HG03571 (cell line): Measurements from ENCODE around the gene APPBP2.
"Not testable (repeated sequence)": the region's sequence is repeated elsewhere in the genome, so short reads cannot be mapped to it uniquely, and the experiment has no call there.

Experiments
- ATAC-seq: cut with Tn5 transposase; IDR thresholded peaks from one replicate; pipeline ENCODE4 v1.9.1; 2021; ENCODE audit not compliant: unreplicated experiment

APPBP2 gene

DNA sequence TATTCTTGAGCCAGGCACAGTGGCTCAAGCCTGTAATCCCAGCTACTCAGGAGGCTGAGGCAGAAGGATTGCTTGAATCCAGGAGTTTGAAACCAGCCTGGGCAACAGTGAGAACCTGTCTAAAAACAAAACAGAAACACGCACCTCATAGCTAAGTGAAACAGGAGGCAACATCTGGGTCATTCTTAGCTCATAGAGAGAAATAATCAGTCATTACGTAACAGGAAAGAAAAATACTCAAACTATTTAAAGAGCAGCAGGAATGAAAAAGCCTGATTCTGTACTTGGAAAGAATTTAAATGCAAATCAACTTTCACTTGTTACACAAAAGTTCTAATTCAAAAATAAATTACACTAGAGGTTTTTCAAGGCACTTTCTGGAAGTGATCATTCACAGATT is 86.5 kb downstream of the APPBP2 start:
- no peak for ATAC-seq

DNA sequence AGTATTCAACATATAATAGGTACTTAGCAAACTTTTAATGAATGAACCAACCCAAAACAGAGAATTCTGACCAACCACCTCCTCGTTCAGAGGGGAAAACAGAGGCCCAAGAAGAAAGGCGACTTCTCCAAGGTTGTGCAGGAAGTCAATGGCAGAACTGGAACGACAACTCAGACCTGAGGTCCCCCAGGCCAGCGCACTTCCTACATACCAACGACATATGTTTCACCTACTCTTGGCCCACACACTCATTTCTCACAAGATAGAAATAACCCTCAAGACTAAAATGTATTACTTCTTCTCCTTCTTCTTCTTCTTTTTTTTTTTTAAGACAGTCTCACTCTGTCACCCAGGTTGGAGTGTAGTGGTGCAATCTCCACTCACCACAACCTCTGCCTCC is 89.4 kb downstream of the APPBP2 start:
- no peak for ATAC-seq

DNA sequence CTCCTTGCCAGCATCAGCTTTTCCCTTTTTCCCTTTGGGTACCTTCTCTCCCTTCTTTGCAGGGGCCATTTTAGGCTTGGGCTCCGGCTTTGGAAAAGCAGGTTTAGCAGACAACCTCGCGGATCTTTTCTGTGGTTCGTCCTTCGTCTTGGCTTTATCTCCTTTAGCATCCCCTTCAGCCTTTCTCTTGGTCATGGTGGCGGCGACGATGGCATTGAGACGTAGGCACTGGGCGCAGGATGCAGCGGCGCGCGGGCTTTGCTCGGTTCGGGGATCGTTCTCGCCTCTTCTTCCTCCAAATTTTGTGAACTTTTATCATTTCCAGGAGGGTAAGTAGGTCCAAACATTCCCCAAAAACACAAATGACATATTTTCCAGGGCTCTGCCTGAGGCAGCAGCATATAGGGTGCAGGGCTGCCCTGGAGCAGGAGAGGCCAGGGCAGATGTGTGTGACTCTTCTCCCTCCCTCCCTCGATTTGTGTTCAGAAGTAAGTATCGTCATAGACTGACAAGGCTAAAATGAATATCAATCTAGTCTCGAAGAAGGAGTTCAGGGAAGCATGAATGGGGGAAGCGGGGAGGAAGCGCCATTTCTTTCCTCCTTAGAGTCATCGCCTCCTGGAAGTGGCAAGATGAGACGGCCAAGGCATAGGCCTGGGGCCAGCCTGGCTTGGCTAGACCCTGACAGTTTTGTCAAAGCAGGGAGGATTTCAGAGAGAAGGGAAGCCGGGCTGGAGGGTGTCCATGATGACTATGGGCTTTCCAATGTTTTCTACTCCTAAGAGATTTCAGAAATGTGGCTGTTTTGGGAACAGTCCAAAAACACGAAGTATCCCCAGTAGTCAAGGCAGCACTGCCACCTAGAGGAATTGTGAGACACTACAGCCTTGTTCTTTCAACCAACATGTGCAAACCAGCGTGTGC is 90.5 kb downstream of the APPBP2 start:
- no peak for ATAC-seq

DNA sequence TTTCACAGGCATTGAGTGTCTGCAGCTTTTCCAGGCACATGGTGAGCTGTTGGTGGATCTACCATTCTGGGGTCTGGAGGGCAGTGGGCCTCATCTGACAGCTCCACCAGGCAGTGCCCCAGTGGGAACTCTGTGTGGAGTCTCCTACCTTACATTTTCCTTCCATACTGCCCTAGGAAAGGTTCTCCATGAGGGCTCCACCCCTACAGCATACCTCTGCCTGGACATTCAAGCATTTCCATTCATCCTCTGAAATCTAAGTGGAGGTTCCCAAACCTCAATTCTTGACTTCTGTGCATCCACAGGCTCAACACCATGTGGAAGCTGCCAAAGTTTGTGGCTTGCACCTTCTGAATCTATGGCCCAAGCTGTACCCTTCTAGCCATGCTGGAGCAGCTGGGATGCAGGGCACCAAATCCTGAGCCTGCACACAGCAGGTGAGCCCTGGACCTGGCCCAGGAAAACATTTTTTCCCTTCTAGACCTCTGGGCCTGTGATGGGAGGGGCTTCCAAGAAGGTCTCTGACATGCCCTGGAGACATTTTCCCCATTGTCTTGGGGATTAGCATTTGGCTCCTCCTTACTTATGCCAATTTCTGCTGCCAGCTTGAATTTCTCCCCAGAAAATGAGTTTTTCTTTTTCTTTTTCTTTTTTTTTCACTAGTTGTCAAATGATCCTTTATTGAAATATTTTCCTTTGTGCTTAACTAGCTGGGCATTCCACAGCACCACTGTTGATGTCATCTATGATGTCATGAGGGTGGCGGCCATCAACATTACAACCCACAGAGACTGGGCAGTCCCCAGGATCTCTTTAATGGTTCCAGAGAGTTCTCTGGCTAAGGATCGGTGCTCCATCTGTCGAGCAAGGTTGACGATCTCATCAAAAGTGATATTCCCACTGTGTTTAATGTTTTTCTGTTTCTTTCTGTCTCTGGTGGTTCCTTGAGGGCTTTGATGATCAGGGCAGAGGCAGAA is 92.7 kb downstream of the APPBP2 start:
- ATAC-seq: not testable (repeated sequence)

DNA sequence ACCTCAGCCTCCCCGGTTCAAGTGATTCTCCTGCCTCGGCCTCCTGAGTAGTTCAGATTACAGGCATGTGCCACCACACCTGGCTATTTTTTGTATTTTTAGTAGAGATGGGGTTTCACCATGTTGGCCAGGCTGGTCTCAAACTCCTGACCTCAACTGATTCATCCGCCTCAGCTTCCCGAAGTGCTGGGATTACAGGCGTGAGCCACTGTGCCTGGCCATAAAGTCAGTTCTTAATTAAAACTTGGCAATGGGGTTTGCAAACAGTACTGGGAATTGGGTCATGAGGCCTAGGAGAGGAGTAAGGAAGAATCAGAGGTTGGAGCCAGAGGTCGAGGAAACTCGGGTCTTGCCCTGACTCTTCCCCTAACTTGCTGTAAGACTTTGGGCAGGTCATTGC is 95.5 kb downstream of the APPBP2 start:
- ATAC-seq: not testable (repeated sequence)

DNA sequence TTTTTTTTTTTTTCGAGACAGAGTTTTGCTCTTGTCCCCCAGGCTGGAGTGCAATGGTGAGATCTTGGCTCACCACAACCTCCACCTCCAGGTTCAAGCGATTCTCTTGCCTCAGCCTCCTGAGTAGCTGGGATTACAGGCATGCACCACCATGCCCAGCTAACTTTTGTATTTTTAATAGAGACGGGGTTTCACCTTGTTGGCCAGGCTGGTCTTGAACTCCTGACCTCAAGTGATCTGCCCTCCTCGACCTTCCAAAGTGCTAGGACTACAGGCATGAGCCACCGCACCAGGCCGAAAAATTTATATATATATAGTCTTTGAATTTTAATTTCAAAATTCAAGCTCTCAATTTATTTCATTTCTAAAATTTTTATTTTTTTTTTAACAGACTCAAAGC is 97.6 kb downstream of the APPBP2 start:
- ATAC-seq: not testable (repeated sequence)

DNA sequence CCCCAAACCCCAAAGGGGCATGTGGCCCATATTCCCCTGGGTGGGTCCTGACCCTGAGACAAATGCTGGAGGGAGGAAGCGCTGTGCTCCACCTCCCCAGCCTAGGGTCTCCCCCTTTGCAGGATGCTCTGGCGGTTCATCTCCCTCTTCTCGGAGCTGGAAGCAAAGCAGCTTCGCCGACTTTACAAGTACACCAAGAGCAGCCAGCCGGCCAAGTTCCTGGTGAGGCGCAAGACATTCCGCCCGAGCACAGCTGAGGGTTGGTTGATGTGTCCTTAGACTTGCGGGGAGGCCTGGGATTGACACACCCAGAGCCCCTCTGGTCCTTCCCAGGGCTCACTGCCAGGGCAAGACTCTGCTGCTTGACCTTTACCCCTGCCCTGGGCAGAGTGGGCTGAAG is 99.4 kb downstream of the APPBP2 start:
- ATAC-seq: no peak

DNA sequence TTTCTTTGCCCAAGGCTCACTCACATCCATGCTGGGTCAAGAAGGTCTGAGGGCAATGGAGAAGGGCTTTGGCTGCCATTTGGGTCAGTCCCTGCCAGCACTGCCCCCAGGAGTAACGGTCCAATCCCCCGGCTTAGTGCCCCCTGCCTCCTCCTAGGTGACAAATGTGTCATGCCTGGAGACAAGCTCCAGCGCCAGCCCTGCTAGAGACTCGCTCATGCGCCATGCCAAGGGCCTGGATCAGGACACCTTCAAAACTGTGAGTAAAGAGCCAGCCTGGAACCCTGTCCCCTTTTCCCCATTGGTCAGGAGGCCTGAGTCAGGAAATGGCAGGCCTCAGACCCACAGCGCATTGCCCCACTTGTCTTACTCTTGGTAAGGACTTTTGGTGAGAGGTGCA is 100.4 kb downstream of the APPBP2 start:
- ATAC-seq: no peak

DNA sequence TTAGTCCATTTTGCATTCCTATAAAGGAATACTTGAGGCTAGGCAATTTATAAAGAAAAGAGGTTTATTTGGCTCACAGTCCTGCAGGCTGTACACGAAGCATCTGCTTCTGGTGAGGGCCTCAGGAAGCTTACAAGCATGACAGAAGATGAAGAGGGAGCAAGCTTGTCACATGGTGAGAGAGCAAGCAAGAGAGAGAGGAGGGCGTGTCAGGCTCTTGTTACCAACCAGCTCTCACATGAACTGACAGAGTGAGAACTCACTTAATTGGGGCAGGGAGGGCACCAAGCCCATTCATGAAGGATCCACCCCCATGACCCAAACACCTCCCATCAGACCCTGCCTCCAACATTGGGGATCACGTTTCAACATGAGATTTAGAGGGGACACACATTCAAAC is 102.2 kb downstream of the APPBP2 start:
- no peak for ATAC-seq

DNA sequence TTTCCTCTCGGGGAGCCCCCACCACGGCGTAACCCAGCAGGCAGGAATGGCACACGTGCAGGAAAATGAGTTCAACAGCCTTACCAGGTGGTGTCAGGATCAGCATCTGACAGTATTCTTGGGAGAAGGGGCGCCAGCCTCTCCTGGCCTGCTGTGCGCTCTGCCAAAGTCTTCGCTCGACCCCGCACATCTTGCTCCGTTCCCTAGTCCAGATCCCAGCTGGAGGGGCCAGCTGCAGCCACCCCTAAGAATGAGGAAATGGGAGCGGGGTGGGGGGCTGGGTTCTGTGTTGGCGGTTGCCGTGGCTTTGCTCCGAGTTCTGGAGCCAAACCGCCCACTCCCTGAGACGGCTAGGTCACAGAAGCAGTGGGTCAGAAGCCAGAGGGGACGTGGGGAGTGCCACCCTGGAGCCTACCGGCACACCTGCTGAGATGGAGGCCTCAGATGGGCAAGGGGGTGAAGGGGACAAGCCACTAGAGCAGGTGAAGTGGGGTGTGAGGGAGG is 103.8 kb downstream of the APPBP2 start, which contains the start of gene CHCT1:
Gene CHCT1, plus strand, starts transcription at position 328 of the 504 bp plus-strand sequence. Its CDS starts 104 bp downstream, at position 432.
- no peak for ATAC-seq

DNA sequence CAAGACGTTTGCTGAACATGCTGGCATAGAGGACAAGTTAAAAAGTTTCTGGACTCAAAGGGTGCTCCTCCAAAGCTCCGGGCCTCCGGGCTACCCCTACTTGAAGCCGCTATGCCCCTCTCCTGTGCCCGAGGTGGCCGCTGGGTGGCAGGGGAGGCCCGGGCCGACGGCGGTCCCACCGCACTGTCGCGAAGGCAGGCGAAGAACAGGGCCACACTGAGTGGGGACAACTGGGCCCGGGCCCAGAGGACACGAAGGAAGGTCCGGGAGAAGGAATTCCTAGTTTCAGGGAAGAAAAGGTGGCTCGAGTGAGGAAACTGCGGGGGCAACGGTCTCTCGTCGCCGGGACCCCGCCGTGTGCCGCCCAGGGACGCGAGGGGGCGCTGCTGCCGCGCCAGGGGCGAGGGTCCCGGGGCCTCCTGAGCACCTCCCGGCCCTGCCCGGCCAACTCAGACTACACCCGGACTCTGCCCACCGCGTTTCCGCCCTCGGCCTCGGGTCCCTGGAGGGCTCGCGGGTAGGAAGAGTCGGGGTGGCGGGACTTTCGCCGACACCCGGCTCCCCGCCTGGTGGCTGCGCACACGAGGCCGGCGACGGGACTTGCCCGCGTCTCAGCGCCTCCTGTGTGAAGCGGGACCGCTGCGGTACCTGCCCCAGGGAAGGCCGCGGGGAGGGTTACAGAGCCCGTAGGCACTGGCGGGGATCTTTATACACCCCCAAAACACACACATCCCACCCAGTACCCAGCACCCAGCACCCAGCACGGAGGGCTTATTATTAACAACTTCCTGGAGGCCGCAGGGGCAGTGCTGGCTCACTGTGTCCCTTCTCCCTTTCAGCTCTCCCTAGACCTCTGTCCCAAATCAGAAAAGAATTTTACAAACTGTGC is 104.5 kb downstream of the APPBP2 start:
- peak; percentile 79 for ATAC-seq

DNA sequence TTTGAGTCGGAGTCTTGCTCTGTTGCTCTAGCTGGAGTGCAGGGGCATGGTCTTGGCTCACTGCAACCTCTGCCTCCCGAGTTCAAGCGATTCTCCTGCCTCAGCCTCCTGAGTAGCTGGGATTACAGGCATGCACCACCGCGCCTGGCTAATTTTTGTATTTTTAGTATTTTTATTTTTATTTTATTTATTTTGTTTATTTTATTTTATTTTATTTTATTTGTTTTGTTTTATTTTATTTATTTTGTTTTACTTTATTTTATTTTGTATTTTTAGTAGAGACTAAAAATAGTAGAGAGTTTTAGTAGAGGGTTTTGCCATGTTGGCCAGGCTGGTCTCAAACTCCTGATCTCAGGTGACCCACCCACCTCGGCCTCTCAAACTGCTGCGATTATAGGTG is 106.2 kb downstream of the APPBP2 start:
- not testable (repeated sequence) for ATAC-seq

DNA sequence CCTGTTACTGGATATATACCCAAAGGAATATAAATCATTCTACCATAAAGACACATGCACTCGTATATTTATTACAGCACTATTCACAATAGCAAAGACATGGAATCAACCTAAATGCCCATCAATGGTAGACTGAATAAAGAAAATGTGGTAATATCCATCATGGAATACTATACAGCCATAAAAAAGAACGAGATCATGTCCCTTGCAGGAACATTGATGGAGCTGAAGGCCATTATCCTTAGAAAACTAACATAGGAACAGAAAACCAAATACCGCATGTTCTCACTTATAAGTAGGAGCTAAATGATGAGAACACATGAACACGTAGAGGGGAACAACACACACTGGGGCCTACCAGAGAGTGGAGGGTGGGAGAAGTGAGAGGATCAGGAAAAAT is 107.0 kb downstream of the APPBP2 start:
- not testable (repeated sequence) for ATAC-seq

DNA sequence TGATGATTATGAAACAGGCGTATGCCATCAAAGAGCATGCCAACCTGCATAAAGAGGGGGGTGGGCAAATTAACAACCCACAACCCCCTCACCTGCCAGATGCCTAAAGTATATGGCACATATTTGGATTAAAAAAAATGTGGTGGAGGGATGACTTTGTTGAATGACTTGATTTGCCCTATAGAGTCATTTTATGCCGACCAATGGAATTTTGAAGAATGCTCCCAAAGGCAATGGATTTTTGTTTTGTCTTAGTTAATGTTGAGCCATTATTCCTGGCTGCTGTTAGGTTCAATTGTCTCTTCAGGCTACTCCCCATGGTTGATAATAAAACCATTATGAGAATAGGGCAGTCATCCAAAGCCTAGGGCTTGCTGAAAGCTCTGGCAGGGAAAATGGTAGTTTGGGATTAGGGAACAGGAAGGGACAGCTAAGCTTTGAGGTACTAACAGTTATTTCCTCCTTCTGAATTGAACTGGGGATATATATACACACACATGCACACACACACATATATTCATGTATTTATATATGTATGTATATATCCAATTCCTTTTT is 109.6 kb downstream of the APPBP2 start:
- ATAC-seq: no peak

DNA sequence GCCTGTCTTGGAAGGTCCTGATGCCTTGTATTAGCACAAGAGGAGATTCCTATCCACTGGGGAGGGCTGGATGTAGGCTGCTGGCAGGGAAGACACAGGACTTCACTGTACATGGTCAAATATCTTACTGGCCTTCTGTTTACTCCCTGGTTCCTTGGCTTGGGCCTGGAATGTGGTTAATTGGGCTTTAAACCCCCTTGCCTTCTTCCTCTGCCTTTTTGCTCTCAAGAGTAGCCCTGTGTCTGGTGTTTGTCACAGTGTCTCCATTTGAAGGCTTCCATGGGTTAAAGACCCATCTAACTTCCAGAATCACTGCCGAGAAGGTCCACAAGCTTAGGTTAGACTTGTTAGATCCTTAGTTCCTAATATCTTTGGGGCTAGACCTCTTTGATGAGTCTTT is 110.9 kb downstream of the APPBP2 start:
- no peak for ATAC-seq

DNA sequence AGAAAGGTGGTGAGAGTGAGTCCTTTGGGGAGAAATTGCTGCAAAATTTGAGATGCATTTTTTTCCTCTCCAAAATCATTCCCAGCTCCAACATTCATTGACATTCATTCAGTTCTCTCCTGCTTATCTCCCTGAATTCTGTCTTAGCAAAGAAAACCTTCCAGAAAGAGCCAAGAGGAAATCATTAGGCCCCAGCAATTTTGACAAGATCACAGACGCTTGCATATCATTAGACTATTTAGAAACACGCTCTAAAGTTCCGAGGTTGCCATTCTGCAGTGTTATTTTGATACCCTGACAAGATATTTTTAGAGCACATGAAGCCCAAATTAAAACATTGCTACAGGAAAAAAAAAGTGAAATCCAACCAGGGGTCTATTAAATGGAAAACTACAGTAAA is 113.3 kb downstream of the APPBP2 start:
- ATAC-seq: no peak

DNA sequence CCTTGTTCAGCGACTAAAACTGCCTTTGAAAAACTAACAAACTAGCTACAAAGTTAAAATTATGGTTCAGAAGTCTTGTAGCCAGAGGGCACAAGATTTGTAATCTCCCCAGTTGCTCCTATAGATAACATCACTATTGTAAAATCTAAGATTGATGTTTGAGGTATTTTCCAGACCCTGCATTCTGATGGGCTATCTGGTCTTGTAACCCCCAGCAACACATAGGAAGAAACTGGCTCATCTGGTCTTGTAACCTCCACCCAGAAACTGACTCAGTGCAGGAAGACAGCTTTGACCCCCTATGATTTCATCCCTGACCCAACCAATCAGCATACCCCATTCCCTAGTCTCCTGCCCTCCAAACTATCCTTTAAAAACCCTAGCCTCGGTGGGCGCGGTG is 116.0 kb downstream of the APPBP2 start:
- no peak for ATAC-seq

DNA sequence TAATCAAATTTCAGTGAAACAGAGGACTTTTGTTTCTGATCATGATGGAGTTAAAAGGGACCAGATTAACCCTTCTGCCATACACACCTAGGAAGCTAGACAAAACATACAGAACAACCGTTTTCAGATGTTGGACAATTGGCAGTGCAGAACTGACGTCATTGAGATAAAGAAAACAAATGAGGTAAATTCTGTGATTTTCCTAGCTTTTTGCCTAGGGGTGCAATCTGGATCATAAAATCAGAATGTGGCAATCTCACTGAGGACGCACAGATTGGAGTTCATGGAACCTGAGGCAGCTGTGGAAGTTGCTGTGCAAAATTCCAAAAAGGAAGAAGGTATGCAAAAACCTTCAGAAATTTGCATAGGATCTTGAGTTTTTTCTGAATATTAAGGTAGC is 119.2 kb downstream of the APPBP2 start:
- no peak for ATAC-seq

DNA sequence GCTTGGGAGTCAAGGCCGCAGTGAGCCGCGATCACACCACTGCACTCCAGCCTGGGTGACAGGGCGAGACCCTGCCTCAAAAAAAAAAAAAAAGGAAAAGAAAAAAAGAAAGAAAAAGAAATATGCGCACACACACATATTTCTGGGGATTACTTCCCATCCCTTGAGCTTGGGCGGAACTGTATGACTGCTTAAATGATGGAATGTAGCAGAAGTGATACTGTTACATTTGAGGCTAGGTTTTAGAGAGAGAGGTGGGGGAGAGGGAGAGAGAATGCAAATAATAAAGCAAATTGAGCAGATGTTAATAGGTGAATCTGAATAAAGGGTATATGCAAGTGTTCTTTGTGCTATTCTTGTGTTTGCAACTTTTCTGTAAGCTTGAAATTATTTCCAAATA is 122.1 kb downstream of the APPBP2 start:
- ATAC-seq: no peak

DNA sequence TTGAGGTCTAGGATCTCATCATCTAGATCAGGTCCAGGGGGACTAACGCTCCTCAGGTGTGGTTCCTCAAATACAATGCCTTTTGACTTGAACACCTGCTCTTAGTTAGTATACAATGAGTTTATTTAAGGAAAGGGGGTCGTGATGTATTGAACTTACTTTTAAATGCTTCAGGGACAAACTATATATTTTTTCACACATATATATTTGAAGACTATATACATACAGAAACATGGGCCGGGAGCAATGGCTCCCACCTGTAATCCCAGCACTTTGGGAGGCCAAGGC is 122.6 kb downstream of the APPBP2 start:
- no peak for ATAC-seq
